Gastrocnemius medialis (tissue), 4 donors: ENCODE results near the gene POLR2J3.
"Not testable (repeated sequence)": the region's sequence is repeated elsewhere in the genome, so short reads cannot be mapped to it uniquely, and the experiment has no call there.

Experiments
- CTCF ChIP-seq, 5 experiments: fragments of 450-650 bp in 3 of 5; fragments of 200-600 bp in 2 of 5; sonication (generic) in 2 of 5; IDR thresholded peaks in 4 of 5; conservative IDR thresholded peaks in 1 of 5; 1 replicate in 4 of 5; 2 replicates in 1 of 5; pipeline ENCODE4 v1.5.1; 2016 to 2019; ENCODE audit warnings: antibody characterized with exemption in 5 of 5, mild to moderate bottlenecking in 3 of 5, moderate library complexity in 3 of 5
- POLR2A ChIP-seq, 2 donors: fragments of 450-650 bp; IDR thresholded peaks; one replicate each; pipeline ENCODE4 v1.6.1; 2017; ENCODE audit warnings: antibody characterized with exemption in 2 of 2, mild to moderate bottlenecking in 2 of 2, moderate library complexity in 2 of 2

GRCh38 chr7:102610441-102610840 is 38.1 kb upstream of the POLR2J3 start:
- TF ChIP-seq CTCF (IDR thresholded peaks at IDR 0.05 in 4 of 5, conservative IDR thresholded peaks at IDR 0.05 in 1 of 5); POLR2A (IDR thresholded peaks at IDR 0.05): not testable (repeated sequence)
